Measurements from ENCODE around the gene TENM4.

- TF ChIP-seq CTCF (IDR thresholded peaks at IDR 0.05) (no peak), POLR2A (IDR thresholded peaks at IDR 0.05) (no peak)
These were observed 13.7 kb downstream of the TENM4 start for GRCh38 chr11:79427126-79427525.
